ENCODE measurements around the gene SLC22A2.

GRCh38 chr6:160300076-160300695 is 41.6 kb upstream of the SLC22A2 start:
- TF ChIP-seq POLR2AphosphoS5 (IDR thresholded peaks at IDR 0.05; ENCODE audit: borderline replicate concordance, low read depth, low read length) (no peak), EZH2 (IDR thresholded peaks at IDR 0.05) (no peak), FOXP2 (optimal IDR thresholded peaks at IDR 0.05; ENCODE audit: control extremely low read depth, extremely low read length, insufficient read depth) (no peak)
